Lung (tissue), 12 donors: ENCODE measurements around the gene ACYP2. TPM values are rescaled to one million over a fixed set of nuclear protein-coding genes. Genes with fewer than 3 reads are reported as not detected.

Experiments
- ATAC-seq: fragments of 200-7000 bp; cut with Tn5 transposase; one replicate; pipeline ENCODE4 v1.9.1; 2020; ENCODE audit warnings: moderate number of reproducible peaks; ENCODE audit not compliant: insufficient read depth, low FRiP score
- DNase-seq, 3 donors: peaks; one replicate each; pipeline ENCODE4 v3.0.0-alpha.2; 2013 to 2017
- H3K27ac ChIP-seq, 2 donors: one replicate each; pipeline ENCODE4 v1.5.1; 2013; ENCODE audit warnings: mild to moderate bottlenecking in 2 of 2, moderate library complexity in 2 of 2, control low read depth in 1 of 2, inconsistent platforms in 1 of 2, low read depth in 1 of 2, low read length in 1 of 2
- H3K27me3 ChIP-seq, 3 donors: one replicate each; pipeline ENCODE4 v1.5.1; 2013; ENCODE audit warnings: low read length in 2 of 3; ENCODE audit not compliant: control insufficient read depth in 3 of 3, insufficient read depth in 3 of 3
- H3K36me3 ChIP-seq, 4 donors: one replicate each; pipeline ENCODE4 v1.5.1; 2013; ENCODE audit warnings: low read length in 4 of 4, mild to moderate bottlenecking in 1 of 4, moderate library complexity in 1 of 4; ENCODE audit not compliant: control insufficient read depth in 4 of 4, insufficient read depth in 4 of 4
- H3K4me1 ChIP-seq, 5 donors: one replicate each; pipeline ENCODE4 v1.5.1; 2013; ENCODE audit warnings: low read length in 5 of 5, mild to moderate bottlenecking in 2 of 5, moderate library complexity in 1 of 5; ENCODE audit not compliant: control insufficient read depth in 5 of 5, insufficient read depth in 5 of 5
- H3K4me3 ChIP-seq: one replicate; pipeline ENCODE4 v1.5.1; 2013; ENCODE audit warnings: mild to moderate bottlenecking, control low read depth, moderate library complexity
- H3K9ac ChIP-seq, 2 donors: one replicate each; pipeline ENCODE4 v1.5.1; 2013; ENCODE audit warnings: low read length in 2 of 2, control low read depth in 1 of 2; ENCODE audit not compliant: insufficient read depth in 1 of 2
- H3K9me3 ChIP-seq, 4 donors: one replicate each; pipeline ENCODE4 v1.5.1; 2013; ENCODE audit warnings: low read length in 3 of 4, mild to moderate bottlenecking in 1 of 4, moderate library complexity in 1 of 4; ENCODE audit not compliant: control insufficient read depth in 4 of 4, insufficient read depth in 3 of 4
- CTCF ChIP-seq: IDR thresholded peaks from 2 replicates; pipeline ENCODE4 v1.5.1; 2012; ENCODE audit warnings: mild to moderate bottlenecking; ENCODE audit errors: control extremely low read depth, extremely low read depth
- WGBS, 2 donors: extraction: QIAGEN DNeasy Blood & Tissue Kit; methylation state at CpG; one replicate each; pipeline ENCODE4 v1.1.7; 2013; 5-methylcytosine and 5-hydroxymethylcytosine counted together
- polyA plus RNA-seq, 2 donors: library from polyadenylated mRNA; stranded (reverse); fragments of 200-250 nt; gene quantifications; one replicate each; pipeline ENCODE4 v1.2.1, GENCODE V29; 2013
- total RNA-seq, 2 donors: library from RNA; depleted of rRNA in 1 of 2; stranded (reverse); fragments of >200 nt in 1 of 2; gene quantifications; one replicate each; pipeline ENCODE4 v1.2.1, GENCODE V29; 2014 to 2021
- donor health status: control.
- donor health status: control.
- donor health status: Bipolar disorder and iron deficiency.
- donor health status: healthy.
- donor health status: DM: yes; HTN: yes; CAD: no.

The ACYP2 gene
- total and polyA plus RNA-seq, 4 donors = 13.2 to 23.7 (median 18.0) TPM

GRCh38 chr2:54099370-54099769 is 16.0 kb upstream of the ACYP2 start:
- Histone ChIP-seq H3K4me1 (peaks cover 0 to 4% (median 3%) of the 10 kb centered on the region in 5 donors), H3K9me3 (no peaks in the 10 kb centered on the region), H3K36me3 (no peaks in the 10 kb centered on the region), H3K27ac (no peak overlapping the region), H3K9ac (no peak overlapping the region), H3K27me3 (no peaks in the 10 kb centered on the region), H3K4me3 (no peak overlapping the region)
- ATAC-seq (no peak), DNase-seq (no peak)
- TF ChIP-seq CTCF = no peak
- WGBS, 2 donors = 78 to 86% methylated on average over 4 of the region's 4 CpGs

- Histone ChIP-seq H3K4me1 (peaks cover 0 to 4% (median 3%) of the 10 kb centered on the region in 5 donors), H3K27ac (no peak overlapping the region), H3K27me3 (no peaks in the 10 kb centered on the region), H3K36me3 (no peaks in the 10 kb centered on the region), H3K9ac (no peak overlapping the region), H3K4me3 (no peak overlapping the region), H3K9me3 (no peaks in the 10 kb centered on the region)
- TF ChIP-seq CTCF = no peak
- WGBS, 2 donors = 76 to 81% methylated on average over 6 of the region's 6 CpGs
- DNase-seq (no peak), ATAC-seq (no peak)
These were observed 15.4 kb upstream of the ACYP2 start for GRCh38 chr2:54099829-54100585.

GRCh38 chr2:54100772-54101171 is 14.6 kb upstream of the ACYP2 start:
- Histone ChIP-seq H3K36me3 (no peaks in the 10 kb centered on the region), H3K9me3 (no peaks in the 10 kb centered on the region), H3K9ac (no peak overlapping the region), H3K4me1 (peaks cover 0 to 4% (median 3%) of the 10 kb centered on the region in 5 donors), H3K27ac (no peak overlapping the region), H3K27me3 (no peaks in the 10 kb centered on the region), H3K4me3 (no peak overlapping the region)
- DNase-seq (peak in 2 of 3 donors; percentile 23 to 66), ATAC-seq (peak; percentile 29)
- TF ChIP-seq CTCF = no peak
- 80 to 89% methylated on average over 2 of the region's 2 CpGs for WGBS, 2 donors
